Measurements from ENCODE around the gene KLK10.

Gene KLK10, protein sequence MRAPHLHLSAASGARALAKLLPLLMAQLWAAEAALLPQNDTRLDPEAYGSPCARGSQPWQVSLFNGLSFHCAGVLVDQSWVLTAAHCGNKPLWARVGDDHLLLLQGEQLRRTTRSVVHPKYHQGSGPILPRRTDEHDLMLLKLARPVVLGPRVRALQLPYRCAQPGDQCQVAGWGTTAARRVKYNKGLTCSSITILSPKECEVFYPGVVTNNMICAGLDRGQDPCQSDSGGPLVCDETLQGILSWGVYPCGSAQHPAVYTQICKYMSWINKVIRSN

GRCh38 chr19:51019544-51019925 is at the start of gene KLK10:
Gene KLK10, minus strand, starts transcription at chr19:51019709. Its CDS starts 579 bp downstream, at chr19:51019130.
- no peak for DNase-seq

GRCh38 chr19:51066393-51067186 is 47.1 kb upstream of the KLK10 start:
- no peak for DNase-seq

DNA sequence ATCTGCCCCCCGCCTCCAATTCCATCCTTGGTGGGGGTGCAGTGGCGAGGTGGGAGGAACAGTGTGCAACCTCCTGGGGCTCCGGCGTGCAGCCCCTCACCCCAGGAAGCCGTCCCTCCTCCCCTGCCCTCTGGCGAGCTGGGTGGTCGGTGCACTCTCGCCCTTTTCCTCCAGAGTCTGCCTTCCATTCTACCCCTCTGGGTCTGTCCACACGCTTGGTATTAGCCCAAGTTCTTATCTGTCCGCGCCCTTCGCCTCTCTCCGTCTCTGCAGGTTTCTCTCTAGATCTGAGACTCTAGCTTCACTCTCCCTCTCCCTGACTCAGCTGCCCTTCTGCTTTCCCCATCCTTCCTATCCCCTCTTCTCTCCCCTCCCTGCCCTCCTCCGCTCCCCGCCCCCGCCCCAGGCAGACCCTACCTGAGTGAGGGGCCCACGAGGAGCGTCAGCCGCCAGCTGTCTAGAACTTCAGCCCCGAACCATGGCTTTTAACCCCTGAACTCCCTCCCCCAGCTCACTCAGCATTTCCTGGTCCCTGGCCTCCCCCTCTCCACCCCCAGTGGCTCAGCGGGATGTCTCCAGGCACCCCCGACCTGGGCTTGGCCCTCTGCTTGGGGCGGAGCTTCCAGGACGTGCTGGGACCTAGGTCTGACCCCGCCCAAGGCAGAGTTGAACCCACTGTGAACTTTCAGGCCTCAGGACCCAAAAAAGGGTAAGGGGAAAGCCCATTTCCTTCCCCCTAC is 45.9 kb upstream of the KLK10 start:
- no peak for DNase-seq

GRCh38 chr19:51064534-51065220 is 45.2 kb upstream of the KLK10 start, which contains the start of gene KLK13:
Gene KLK13, minus strand, starts transcription at chr19:51065092. Its CDS starts 25 bp downstream, at chr19:51065067.
- DNase-seq, result peak; percentile 78

GRCh38 chr19:51063664-51064063 is 44.2 kb upstream of the KLK10 start:
- DNase-seq, result no peak

GRCh38 chr19:51060973-51061372 is 41.5 kb upstream of the KLK10 start:
- no peak for DNase-seq

DNA sequence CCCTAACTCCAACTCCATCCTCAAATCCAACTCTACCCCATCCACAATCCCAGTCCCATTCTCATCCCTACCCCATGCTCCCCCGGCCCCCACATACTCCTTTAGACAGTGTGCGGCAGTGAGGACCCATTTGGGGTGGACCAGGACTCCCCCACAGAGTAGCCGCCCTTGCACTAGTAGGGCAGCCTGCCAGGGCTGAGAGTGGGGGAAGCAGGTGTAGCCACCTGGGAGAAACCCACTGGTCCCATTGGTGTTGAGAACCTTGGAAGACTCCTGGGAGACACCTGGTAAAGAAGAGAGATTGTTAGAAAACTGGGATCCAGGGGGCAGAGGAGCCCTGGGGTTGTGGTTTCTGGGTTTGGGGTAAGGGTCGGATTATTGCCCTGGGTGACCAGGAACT is 40.8 kb upstream of the KLK10 start:
- DNase-seq, result no peak

- DNase-seq, result no peak
Observed at GRCh38 chr19:51059715-51060114, 40.2 kb upstream of the KLK10 start.

DNA sequence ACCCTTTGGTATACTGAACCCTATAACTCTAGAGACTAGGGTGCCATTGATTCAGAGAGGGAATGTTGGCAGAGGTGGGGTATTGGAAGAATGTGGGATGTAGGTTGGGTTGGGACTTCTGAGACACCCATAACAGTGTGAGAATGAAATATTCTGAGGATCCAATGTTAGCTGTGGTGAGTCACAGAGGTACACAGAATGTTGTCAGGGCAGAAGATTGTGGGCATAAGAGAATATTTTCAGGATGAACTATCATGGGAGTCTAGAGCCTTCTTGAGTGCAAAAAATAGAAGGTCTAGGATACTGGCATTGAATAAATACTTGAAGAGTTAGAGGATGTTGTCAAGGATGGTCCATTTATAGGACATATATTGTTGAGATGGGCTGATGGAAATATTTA is 36.4 kb upstream of the KLK10 start:
- DNase-seq, result no peak

- no peak for DNase-seq
Observed at GRCh38 chr19:51047031-51047335, 27.5 kb upstream of the KLK10 start.

GRCh38 chr19:51044327-51044726 is 24.8 kb upstream of the KLK10 start:
- no peak for DNase-seq

- no peak for DNase-seq
Observed at GRCh38 chr19:51043497-51043896, 24.0 kb upstream of the KLK10 start.

- no peak for DNase-seq
Observed at GRCh38 chr19:51040151-51040550, 20.6 kb upstream of the KLK10 start.

GRCh38 chr19:51036519-51036918 is 17.0 kb upstream of the KLK10 start:
- no peak for DNase-seq

DNA sequence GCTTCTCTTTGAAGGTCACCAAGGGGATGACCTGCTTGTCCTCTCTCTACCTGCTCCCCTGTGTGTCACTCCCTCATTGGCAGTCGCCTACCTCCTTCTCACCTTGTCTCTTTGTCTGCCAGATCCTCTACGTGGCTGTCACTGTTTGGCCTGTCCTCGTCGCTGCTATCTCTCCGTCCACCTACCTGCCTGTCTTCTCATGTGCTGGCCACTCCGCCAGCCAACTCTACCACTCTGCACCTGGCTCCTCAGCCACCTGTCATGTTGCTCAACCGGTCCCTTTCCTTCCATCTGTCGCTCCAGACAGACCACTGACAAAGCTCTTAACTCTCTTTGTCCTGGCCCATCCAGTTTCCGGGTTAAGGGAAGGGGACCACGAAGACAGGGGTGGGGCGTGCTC is 15.2 kb upstream of the KLK10 start, which contains the start of gene KLK12:
Gene KLK12, minus strand, starts transcription at position 299 of the 400 bp plus-strand sequence. CDS start 381 bp downstream, outside the sequence.
- no peak for DNase-seq

GRCh38 chr19:51031880-51032225 is 12.3 kb upstream of the KLK10 start:
- no peak for DNase-seq

DNA sequence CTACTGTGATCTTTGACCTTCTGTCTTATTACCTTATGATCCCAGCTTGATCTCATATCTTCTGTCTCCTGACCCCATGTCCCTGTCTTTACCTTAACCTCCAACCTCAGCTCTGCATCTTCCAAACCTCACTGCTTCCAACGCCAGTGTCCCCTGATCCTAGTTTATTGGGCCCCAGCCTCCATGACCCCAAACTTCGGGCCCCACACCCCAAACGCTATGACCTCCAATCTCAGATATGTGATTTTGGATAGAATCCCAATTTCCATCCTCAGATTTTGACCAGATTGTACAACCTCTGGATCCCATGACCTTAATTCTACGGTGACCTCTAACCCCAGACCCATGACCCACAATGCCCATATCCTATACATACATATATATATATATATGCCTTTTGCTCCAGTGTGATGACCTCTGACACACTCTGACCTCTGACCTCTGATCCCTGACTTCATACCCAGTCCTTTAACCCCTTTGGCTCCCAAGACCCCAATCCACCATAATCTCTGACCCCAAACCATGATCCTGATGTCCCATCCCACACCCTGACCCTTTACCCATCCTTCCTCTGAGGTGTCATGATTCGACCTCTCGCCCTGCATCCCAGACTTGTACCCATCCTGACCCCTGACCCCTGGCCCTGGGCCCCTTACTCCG is 11.8 kb upstream of the KLK10 start:
- no peak for DNase-seq

DNA sequence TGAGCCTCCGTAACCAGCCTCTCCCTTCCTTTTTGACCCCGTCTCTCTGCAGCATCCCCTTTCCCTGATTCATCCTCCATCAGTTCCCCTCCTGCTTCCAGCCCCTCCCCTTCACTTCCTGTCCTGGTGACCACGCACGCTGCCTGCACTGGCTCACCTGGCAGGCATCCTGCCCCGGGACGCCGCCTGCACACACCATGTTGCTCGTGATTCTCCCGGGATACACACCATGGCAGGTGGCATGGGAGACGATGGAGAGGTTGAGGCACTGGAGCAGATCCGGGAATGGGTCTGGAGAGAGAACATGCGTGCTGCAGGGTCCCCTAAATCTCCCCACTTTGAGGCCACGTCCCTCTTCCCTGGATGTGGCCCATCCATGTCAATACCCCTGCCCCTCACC is 11.1 kb upstream of the KLK10 start:
- no peak for DNase-seq

- no peak for DNase-seq
Observed at GRCh38 chr19:51029718-51030117, 10.2 kb upstream of the KLK10 start.

GRCh38 chr19:51027873-51028272 is 8.4 kb upstream of the KLK10 start:
- no peak for DNase-seq

GRCh38 chr19:51027126-51027806 is 7.8 kb upstream of the KLK10 start:
- DNase-seq, result no peak

- DNase-seq, result no peak
Observed at GRCh38 chr19:51026554-51026831, 7.0 kb upstream of the KLK10 start, which contains the start of gene KLK11. Gene KLK11, minus strand, starts transcription at chr19:51026616. Its CDS starts 985 bp downstream, at chr19:51025631.
